AG08395 (cell line): ENCODE data around the gene TM7SF3.

Experiments used
- DNase-seq: peaks from one replicate; pipeline ENCODE4 v3.0.0; 2012; ENCODE audit warnings: mixed read lengths, low spot score

The TM7SF3 gene

DNA sequence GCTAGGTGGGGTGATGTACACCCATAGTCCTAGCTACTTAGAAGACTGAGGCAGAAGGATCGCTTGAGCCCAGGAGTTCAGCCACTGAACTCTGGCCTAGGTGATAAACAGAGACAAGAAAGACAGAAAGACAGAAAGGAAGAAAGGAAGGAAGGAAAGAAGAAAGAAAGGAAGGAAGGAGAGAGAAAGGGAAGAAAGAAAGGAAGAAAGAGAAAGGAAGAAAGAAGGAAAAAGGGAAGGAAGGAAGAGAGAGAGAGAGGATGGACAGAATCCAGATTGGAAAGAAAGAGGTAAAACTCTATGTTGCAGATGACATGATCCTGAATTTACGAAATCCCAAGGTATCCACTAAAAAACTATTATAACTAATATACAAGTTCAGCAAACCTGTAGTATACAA is 84.6 kb downstream of the TM7SF3 start:
- no peak for DNase-seq

DNA sequence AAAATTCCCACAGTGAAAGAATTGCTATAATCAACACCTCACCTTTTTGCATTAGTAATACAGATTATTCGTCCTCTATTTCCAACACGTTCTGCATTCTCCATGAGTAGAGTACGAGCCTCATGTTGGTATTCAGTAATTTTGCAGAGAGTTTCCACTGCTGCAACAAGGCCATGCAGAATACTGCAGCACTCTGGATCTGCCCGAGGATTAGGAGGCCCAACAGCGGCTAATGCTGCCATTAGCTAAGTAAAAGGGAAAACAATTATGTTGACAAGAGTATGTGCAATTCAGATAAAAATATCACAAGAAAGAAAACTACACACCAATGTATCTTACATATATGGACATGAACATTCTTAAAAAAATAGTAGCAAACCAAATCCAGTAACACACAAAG is 85.5 kb downstream of the TM7SF3 start:
- no peak for DNase-seq
